HG03354 (cell line): ENCODE measurements around the gene MBD6.
A peak's percentile ranks its signal among the peaks of the same experiment; 100 is the strongest.
"Not testable (repeated sequence)": the region's sequence is repeated elsewhere in the genome, so short reads cannot be mapped to it uniquely, and the experiment has no call there.

Experiments
- ATAC-seq: cut with Tn5 transposase; IDR thresholded peaks from one replicate; pipeline ENCODE4 v1.9.1; 2021; ENCODE audit warnings: mild to moderate bottlenecking; ENCODE audit not compliant: unreplicated experiment, poor library complexity, severe bottlenecking

MBD6 gene

DNA sequence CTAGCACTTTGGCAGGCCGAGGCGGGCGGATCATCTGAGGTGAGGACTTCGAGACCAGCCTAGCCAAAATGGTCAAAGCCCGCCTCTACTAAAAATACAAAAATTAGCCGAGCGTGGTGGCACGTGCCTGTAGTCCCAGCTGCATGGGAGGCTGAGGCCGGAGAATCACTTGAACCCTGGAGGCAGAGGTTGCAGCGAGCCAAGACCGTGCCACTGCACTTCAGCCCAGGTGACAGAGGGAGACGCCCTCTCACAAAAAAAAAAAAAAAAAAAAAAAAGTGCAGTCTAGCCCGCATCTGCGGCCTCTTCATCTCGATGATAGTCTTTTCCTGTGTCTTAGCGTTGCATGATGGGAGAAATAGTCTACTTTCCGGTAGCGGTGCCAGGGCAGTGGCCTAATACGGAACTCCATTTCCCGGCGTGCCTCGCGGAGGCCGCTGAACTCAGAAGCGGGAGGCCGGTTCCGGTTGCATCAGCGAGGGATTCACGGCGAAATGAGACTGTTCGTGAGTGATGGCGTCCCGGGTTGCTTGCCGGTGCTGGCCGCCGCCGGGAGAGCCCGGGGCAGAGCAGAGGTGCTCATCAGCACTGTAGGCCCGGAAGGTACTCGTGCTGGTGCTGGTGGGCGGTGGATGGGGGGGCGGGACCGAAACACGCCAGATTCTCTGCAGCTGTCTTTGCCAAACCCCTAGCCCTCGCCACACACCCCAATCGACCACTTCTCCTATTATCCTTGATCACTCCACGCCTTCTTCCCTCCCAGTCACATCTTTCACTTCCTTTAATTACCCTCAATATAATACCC lies 34.8 kb upstream of the MBD6 start, which contains the start of gene MARS1:
Gene MARS1 (plus strand): TSS at position 472 of the 805 bp plus-strand sequence. CDS start 23 bp downstream, at position 495.
- ATAC-seq: peak; percentile 97

DNA sequence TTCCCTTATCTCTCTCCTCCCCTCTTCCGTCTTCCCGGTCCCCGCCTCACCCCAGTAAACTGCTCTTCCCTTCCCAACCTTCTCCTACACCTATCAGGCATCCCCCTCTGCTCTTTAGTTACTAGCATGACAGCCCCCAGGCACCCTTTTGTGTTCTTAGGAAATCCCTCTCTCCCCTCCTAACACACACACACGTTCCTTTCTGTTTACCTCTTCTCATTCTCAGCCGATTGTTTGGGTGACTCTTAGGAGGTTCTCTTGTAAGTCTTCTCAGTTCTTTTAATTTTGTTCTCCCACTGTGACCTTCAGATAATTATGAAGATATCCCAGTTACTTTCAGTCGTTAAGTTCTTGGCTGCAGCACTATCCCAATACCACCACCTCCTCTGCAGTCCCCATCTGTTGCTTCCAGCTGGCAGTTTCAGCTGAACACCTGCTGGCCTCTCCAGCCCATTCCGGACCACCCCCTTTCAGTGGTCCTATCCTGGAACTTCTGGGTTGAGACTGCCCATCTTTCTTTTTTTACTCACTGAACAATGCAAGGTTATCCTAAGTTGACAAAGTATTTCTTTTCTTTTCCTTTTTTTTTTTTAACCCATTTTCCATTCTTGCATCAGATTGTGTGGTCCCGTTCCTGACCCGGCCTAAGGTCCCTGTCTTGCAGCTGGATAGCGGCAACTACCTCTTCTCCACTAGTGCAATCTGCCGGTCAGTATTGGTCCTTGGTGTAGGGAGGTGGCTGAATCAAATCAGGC lies 34.0 kb upstream of the MBD6 start:
- no peak for ATAC-seq

DNA sequence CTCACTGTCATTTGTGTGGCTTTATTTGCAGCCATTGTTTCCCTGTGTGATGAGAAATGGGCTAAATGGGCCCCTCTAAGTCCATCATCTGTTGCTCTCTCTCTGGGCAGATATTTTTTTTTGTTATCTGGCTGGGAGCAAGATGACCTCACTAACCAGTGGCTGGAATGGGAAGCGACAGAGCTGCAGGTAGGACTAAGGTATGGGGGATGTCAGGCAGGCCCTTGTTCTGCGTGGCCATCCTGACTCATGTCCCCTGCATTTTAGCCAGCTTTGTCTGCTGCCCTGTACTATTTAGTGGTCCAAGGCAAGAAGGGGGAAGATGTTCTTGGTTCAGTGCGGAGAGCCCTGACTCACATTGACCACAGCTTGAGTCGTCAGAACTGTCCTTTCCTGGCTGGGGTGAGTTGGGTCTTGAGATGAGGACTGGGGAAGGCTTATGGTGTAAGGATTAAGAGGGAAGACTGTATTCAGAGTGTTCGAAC lies 33.4 kb upstream of the MBD6 start:
- no peak for ATAC-seq

DNA sequence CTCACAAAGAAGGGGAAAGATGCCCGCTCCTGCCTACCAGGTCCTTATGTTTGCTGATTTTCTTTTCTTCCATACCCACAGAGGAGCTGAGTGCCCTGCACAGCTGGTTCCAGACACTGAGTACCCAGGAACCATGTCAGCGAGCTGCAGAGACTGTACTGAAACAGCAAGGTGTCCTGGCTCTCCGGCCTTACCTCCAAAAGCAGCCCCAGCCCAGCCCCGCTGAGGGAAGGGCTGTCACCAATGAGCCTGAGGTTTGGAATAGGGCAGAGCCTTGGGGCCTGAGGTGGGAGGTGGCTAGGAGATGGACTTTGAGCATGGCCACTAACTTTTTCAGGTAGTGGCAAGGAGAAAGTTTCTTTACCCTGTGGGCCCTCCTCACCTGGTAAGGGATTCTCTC lies 32.5 kb upstream of the MBD6 start:
- no peak for ATAC-seq

DNA sequence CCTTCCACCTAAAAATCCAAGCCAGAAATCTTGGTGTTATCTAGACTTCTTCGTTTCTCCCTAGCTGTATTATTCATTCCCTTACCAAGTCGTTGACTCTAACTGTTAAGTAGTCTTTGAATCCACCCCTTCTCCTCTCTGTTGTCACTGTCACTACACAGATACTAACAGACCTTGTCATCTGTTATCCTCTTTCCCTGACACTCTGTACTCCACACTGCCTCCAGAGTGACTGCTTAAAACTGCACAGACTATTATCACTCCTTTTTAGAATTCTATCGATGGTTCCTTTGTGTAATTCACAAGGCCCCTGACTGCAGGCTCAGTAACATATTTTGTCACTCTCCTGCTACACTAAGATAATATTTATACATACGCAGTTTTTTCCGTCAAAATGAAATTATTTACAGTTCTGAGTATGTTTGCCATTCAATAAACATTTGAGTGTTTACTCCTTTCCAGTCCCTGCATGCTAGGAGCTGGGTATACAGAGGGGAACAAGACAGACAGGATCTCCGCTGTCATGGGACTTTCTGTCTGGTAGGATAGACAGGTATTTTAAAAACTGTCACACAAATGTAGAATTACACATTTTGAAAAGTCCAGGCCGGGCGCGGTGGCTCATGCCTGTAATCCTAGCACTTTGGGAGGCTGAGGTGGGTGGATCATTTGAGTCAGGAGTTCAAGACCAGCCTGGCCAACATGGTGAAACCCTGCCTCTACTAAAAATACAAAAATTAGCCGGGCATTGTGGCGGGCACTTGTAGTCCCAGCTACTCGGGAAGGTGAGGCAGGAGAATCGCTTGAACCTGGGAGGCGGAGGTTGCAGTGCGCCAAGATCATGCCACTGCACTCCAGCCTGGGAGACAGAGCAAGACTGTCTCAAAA lies 31.0 kb upstream of the MBD6 start:
- peak; percentile 27 for ATAC-seq

DNA sequence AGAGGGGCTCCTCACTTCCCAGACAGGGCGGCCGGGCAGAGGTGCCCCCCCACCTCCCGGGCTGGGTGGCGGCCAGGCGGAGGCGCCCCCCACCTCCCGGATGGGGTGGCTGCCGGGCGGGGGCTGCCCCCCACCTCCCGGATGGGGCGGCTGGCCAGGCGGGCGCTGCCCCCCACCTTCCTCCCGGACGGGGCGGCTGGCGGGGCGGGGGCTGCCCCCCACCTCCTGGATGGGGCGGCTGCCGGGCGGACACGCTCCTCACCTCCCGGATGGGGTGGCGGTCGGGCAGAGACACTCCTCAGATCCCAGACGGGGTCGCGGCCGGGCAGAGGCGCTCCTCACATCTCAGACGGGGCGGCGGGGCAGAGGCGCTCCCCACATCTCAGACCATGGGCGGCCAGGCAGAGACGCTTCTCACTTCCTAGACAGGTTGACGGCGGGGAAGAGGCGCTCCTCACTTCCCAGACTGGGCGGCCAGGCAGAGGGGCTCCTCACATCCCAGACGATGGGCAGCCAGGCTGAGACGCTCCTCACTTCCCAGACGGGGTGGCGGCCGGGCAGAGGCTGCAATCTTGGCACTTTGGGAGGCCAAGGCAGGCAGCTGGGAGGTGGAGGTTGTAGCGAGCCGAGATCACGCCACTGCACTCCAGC lies 27.4 kb upstream of the MBD6 start:
- ATAC-seq: not testable (repeated sequence)

DNA sequence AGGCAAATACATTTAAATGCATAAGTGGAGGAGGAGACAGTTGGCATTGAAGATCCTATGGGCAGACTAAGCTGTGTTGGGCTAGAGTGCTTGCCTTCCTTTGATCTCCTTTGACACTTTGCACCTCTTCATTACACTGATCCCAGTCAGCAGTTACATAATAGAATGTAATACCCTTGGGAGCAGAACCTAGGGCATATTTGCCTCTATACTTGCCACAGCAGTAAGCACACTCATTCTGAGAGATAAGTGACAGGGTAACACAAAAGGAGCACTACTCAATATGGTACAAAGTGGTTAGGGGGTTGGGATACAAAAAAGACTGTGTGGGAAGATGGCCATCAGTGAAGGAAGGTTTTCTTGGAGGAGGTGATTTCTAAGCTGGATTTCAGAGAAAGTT lies 25.8 kb upstream of the MBD6 start:
- ATAC-seq: no peak

DNA sequence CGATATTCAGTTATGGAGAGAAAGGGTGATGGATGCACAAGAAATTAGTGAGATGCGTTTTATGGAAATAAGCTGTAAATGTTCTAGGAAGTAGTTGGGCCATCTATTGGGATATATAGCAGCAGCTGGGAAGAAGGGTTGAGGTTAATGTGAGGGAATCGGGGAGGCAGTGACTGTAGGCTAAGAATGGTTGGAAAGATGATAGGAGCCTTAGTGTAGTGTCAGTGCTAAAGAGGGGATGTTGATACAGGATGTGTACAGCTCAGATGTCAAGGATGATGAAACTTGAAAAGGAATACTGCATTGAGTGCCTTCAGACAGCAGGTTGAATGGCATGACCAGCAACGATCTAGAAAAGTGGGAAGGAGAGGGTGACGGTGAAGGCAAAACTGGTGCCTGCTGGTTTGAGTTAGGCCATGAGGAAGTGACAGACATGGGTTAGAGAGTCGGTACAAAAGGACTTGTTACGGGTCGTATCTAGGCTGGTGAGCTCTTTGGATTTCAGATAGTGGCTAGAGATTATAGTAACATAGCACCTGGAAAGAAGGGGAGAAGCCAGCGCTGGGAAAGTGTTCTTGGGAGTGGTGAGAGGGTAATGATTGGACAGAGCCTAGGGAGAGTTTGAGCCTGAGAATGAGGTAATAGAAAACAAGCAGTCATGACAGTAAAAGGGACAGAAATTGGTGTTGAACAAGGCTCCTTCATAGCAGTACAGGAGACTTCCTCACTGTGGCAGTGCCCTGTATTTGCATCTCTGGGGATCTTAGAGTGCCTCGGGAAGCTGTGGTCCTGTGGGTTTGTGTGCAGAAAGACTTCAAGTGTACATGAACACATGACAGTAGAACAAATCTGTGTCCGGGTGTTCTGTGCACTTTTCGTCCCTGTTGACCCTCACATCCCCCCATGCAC lies 25.1 kb upstream of the MBD6 start:
- ATAC-seq: no peak

DNA sequence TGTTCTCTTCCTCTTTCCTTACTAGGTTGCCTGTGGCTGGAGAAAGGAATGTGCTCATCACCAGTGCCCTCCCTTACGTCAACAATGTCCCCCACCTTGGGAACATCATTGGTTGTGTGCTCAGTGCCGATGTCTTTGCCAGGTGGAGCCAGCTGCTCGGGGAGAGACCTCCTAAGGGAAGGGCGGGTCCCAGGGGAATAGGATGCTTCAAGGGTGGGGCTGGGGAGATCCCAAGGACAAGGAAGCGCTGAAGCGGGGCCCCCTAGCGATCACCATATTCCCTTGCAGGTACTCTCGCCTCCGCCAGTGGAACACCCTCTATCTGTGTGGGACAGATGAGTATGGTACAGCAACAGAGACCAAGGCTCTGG lies 24.5 kb upstream of the MBD6 start:
- no peak for ATAC-seq

DNA sequence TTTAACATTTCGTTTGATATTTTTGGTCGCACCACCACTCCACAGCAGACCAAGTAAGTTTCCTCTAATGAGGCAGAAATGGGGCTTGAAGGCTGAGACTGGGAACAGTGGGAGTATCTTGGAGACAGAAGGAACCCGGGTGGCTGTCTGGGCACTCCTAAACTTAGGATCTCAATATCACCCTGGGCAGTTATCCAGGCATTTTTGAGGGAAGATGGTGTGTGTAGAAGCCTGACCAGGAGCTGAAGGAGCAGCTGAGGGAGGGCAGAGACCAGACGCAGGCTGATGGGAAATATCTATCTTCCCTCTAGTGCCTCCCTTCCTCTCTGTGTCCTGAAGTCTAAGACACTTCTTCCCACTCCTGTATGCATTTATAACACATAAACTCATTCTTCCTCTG lies 24.1 kb upstream of the MBD6 start:
- no peak for ATAC-seq

DNA sequence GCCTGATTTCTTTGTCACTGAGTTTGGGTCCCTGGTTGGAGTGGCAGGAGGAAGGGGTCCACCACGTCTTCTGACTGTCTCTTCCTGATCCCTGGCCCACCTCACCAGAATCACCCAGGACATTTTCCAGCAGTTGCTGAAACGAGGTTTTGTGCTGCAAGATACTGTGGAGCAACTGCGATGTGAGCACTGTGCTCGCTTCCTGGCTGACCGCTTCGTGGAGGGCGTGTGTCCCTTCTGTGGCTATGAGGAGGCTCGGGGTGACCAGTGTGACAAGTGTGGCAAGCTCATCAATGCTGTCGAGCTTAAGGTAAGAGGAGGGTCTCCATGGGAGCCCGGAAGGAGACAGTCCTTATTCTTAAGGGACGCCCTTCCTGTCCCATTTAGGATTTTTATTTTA lies 22.4 kb upstream of the MBD6 start:
- ATAC-seq: no peak

DNA sequence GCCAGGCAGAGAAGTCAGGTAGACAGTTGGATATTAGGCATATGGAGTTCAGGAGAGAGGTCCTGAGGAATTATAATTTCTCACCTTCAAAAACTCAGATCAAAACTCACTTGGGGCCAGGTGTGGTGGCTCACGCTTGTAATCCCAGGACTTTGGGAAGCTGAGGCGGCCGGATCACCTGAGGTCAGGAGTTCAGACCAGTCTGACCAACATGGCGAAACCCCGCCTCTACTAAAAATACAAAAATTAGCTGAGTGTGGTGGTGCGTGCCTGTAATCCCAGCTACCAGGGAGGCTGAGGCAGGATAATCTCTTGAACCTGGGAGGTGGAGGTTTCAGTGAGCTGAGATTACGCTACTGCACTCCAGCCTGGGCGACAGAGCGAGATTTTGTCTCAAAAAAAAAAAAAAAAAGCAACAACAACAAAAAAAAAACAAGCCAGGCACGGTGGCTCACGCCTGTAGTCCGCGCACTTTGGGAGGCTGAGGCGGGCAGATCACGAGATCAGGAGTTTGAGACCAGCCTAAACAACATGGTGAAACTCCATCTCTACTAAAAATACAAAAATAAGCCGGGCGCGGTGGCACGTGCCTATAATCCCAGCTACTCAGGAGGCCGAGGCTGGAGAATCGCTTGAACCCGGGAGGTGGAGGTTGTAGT lies 20.2 kb upstream of the MBD6 start:
- not testable (repeated sequence) for ATAC-seq

DNA sequence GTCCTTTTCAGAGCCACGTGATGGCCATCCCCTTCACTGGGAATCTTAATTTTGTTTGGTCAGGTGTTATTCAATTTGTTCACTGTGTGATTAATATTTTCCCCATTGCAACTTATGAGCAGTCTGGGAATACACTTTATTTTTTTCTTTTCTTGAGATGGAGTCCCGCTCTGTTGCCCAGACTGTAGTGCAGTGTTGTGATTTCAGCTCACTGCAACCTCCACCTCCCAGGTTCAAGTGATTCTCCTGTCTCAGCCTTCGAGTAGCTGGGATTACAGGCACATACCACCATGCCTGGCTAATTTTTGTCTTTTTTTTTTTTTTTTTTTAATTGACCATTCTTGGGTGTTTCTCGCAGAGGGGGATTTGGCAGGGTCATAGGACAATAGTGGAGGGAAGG lies 16.1 kb upstream of the MBD6 start:
- ATAC-seq: not testable (repeated sequence)

DNA sequence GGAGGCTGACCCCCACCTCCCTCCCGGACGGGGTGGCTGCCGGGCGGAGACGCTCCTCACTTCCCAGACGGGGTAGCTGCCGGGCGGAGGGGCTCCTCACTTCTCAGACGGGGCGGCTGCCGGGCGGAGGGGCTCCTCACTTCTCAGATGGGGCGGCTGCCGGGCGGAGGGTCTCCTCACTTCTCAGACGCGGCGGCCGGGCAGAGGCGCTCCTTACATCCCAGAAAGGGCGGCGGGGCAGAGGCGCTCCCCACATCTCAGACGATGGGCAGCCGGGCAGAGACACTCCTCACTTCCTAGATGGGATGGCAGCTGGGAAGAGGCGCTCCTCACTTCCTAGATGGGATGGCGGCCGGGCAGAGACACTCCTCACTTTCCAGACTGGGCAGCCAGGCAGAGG lies 14.8 kb upstream of the MBD6 start:
- not testable (repeated sequence) for ATAC-seq

DNA sequence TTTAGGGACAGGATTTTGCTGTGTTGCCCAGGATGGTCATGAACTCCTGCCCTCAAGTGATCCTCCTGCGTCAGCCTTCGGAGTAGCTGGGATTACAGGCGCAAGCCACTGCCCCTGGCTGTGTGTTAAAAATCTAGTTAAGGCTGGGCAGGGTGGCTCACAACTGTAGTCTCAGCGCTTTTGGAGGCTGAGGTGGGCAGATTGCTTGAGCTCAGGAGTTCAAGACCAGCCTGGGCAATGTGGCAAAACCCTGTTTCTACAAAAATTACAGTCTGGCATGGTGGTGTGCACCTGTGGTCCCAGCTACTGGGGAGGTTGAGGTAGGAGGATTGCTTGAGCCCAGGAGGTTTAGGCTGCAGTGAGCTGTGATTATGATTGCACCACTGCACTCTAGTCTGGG lies 11.5 kb upstream of the MBD6 start:
- no peak for ATAC-seq

DNA sequence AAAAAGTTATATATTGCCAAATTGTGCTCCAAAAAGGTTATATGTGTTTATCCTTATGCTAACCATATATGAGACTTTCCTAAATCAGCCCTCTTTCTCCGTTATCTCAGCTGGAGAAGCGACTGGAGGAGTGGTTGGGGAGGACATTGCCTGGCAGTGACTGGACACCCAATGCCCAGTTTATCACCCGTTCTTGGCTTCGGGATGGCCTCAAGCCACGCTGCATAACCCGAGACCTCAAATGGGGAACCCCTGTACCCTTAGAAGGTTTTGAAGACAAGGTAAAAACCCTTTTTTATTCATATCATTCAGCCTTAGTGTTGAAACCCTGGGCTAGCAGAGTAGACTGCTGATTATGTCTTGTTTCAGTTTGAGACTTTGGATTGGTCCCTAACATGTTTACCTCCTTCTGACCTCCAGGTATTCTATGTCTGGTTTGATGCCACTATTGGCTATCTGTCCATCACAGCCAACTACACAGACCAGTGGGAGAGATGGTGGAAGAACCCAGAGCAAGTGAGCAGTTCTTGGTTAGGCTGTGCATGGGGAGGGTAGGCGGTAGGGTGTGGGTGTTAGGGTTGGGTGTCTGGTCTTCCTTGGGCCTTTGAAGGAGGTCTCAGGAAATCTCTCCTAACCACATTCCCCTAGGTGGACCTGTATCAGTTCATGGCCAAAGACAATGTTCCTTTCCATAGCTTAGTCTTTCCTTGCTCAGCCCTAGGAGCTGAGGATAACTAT lies 10.9 kb upstream of the MBD6 start:
- no peak for ATAC-seq

DNA sequence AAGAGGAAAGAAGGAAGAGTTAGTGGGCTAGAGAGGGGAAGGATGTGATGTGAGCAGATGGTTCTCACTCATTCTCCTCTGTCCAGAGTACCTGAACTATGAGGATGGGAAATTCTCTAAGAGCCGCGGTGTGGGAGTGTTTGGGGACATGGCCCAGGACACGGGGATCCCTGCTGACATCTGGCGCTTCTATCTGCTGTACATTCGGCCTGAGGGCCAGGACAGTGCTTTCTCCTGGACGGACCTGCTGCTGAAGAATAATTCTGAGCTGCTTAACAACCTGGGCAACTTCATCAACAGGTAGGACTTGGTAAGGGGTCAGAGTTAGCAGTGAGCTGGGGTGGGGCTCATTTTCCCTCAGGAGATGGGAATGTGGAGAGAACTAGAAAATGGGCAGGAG lies 10.0 kb upstream of the MBD6 start:
- no peak for ATAC-seq
